Heart right ventricle (tissue), 16 donors: ENCODE measurements around the gene PIMREG. TPM values are rescaled to one million over a fixed set of nuclear protein-coding genes. Genes with fewer than 3 reads are reported as not detected.

Experiments used
- ATAC-seq, 8 donors: fragments of 200-7000 bp; cut with Tn5 transposase; one replicate each; pipeline ENCODE4 v1.9.1; 2020; ENCODE audit warnings: mild to moderate bottlenecking in 8 of 8, moderate library complexity in 8 of 8, moderate number of reproducible peaks in 1 of 8
- DNase-seq, 2 donors: peaks; one replicate each; pipeline ENCODE4 v3.0.0-alpha.2; 2020
- H3K27ac ChIP-seq, 10 donors: fragments of 200-600 bp; sonication (generic) in 2 of 10; one replicate each; pipeline versions ENCODE4 v1.5.0 to v1.8.0; 2020 to 2022; ENCODE audit warnings: mild to moderate bottlenecking in 3 of 10
- H3K27me3 ChIP-seq, 7 donors: fragments of 200-600 bp; one replicate each; pipeline ENCODE4 v1.8.0; 2021 to 2022; ENCODE audit warnings: mild to moderate bottlenecking in 2 of 7
- H3K36me3 ChIP-seq, 9 donors: fragments of 200-600 bp; sonication (generic) in 1 of 9; one replicate each; pipeline versions ENCODE4 v1.5.0 to v1.8.0; 2020 to 2022; ENCODE audit warnings: mild to moderate bottlenecking in 2 of 9
- H3K4me1 ChIP-seq, 9 donors: fragments of 200-600 bp; sonication (generic) in 1 of 9; one replicate each; pipeline versions ENCODE4 v1.5.0 to v1.8.0; 2020 to 2022; ENCODE audit warnings: mild to moderate bottlenecking in 4 of 9
- H3K4me3 ChIP-seq, 10 donors: fragments of 200-600 bp; sonication (generic) in 2 of 10; one replicate each; pipeline versions ENCODE4 v1.5.0 to v1.8.0; 2020 to 2022; ENCODE audit warnings: mild to moderate bottlenecking in 7 of 10, moderate library complexity in 2 of 10
- H3K9me3 ChIP-seq, 11 donors: fragments of 200-600 bp in 10 of 11; sonication (generic) in 2 of 11; one replicate each; pipeline versions ENCODE4 v1.5.0 to v1.8.0; 2013 to 2022; ENCODE audit warnings: mild to moderate bottlenecking in 2 of 11, control low read depth in 1 of 11, moderate library complexity in 1 of 11
- WGBS, 2 donors: extraction: QIAGEN DNeasy Blood & Tissue Kit; methylation state at CpG; one replicate each; pipeline ENCODE4 v1.1.7; 2013; ENCODE audit warnings: inconsistent platforms in 1 of 2; 5-methylcytosine and 5-hydroxymethylcytosine counted together
- intact Hi-C, 10 donors: fragments of 100-400 bp; cut with DNase I; formaldehyde crosslinking; loops; one replicate each; pipeline versions ENCODE4 v1.11.1 to v1.14.2; 2022
- polyA plus RNA-seq, 2 donors: library from polyadenylated mRNA; stranded (reverse); fragments of 200-250 nt; gene quantifications; one replicate each; pipeline ENCODE4 v1.2.3, GENCODE V29; 2013
- total RNA-seq, 10 donors: library from RNA; stranded (reverse); fragmentation: NEBNext Ultra II Directional in 3 of 10; extraction: Animal tissue kit (Norgen Biotek cat#: 25700) in 3 of 10; gene quantifications; one replicate each; pipeline versions ENCODE4 v1.2.1 to v1.2.4, GENCODE V29; 2021 to 2023
- TF ChIP-seq, protein P1 (sequence below), 9 donors: fragments of 200-600 bp; sonication (generic) in 2 of 9; IDR thresholded peaks; one replicate each; pipeline versions ENCODE4 v1.5.0 to v1.8.0; 2021 to 2022; ENCODE audit warnings: antibody characterized with exemption in 9 of 9, mild to moderate bottlenecking in 5 of 9, moderate library complexity in 1 of 9
- donor health status: Arrhythmogenic right ventricular cardiomyopathy.
- donor health status: ischemic (EF 13 %, LVEDD 7.1; RV severe dilation, severe dysfunction).
- donor health status: healthy with polysubstance abuse.
- donor health status: DM: no; HTN: yes; CAD: no.
- donor health status: DM: no; HTN: no; CAD: no.
- donor health status: ischemic (EF 25% LVEDD 6.9; RV normal size, moderate dysfunction).
- donor health status: ischemic (EF 25% LVEDD 5.7; RV mildly dilated, moderate dysfunction).
- donor health status: healthy.
- donor health status: DM: yes; HTN: yes; CAD: no.
- donor health status: Ischemic cardiomyopathy.
- donor health status: ischemic (EF 35%, LVEDD 5.7; RV mildly dilated, moderate dysfunction).
- donor health status: nonischemic (EF 11% LVEDD 7.7; RV severe dilation, severe dysfunction).
- donor health status: DM: yes; HTN: yes; CAD: no.
- donor health status: PGD.
- donor health status: ischemic (EF 29% LVEDD 5.4; RV normal size, mild dysfunction).
- donor health status: nonischemic (EF 23%, LVEDD 6.1; RV moderate dilation, normal function).

Gene PIMREG
- total and polyA plus RNA-seq, 12 donors = 0.21 to 4.0 (median 0.54) TPM; not detected in 6

DNA sequence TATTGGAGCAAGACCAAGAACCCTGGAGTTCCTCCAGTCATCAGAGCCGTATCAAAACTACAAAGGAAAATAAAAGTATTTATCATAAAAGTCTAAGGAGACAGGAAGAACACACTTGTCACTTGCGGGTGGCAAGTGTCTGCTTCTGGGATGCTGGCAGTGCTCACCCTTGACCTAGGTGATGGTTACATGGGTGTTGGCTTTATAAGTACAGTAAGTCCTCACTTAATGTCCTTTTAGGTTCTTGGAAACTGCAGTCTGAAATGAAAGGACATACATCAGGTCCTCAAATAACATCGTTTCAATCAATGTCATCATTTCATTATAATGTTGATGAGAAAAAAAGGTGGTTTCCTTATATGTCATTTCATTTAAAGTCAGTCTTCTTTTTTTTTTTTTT lies 6.3 kb upstream of the PIMREG start:
- DNase-seq (no peak), ATAC-seq (no peak)
- Histone ChIP-seq H3K4me3 (no peak overlapping the region), H3K36me3 (no peaks in the 10 kb centered on the region), H3K27me3 (peaks cover 0 to 60% (median 41%) of the 10 kb centered on the region in 7 donors), H3K4me1 (peaks cover 0 to under 1% (median 0%) of the 10 kb centered on the region in 9 donors), H3K27ac (no peak overlapping the region), H3K9me3 (no peaks in the 10 kb centered on the region)
- intact Hi-C loops = loop anchor here in 3 of 10 donors (5.0 to 10.0 kb wide), 2 partner anchors 851 to 1193 kb away; no protein-coding TSS in a partner anchor
- TF ChIP-seq, protein P1, sequence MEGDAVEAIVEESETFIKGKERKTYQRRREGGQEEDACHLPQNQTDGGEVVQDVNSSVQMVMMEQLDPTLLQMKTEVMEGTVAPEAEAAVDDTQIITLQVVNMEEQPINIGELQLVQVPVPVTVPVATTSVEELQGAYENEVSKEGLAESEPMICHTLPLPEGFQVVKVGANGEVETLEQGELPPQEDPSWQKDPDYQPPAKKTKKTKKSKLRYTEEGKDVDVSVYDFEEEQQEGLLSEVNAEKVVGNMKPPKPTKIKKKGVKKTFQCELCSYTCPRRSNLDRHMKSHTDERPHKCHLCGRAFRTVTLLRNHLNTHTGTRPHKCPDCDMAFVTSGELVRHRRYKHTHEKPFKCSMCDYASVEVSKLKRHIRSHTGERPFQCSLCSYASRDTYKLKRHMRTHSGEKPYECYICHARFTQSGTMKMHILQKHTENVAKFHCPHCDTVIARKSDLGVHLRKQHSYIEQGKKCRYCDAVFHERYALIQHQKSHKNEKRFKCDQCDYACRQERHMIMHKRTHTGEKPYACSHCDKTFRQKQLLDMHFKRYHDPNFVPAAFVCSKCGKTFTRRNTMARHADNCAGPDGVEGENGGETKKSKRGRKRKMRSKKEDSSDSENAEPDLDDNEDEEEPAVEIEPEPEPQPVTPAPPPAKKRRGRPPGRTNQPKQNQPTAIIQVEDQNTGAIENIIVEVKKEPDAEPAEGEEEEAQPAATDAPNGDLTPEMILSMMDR (IDR thresholded peaks at IDR 0.05) = no peak
- WGBS, 2 donors = 50 to 61% methylated on average over 3 of the region's 3 CpGs

DNA sequence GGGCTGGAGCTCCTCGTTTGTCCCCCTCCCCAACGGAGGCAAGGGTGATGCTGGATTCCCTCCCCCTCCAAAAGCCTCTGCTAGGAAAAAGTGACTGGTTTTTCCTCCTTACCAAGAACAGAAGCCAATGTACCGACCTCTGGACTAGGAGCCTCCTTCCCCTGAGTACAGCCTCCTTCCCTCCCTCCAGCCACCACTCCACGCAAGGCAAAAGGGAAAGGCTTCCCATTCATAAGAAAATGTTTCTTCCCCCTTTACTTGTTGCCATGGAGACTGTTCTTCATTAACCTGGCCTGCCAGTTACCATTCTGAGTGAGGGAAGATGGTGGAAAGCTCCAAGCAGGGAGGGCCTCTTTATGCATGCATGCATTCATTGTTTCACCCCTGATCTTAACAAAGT lies 4.3 kb upstream of the PIMREG start:
- Histone ChIP-seq H3K4me1 (peaks cover 0 to 18% (median 10%) of the 10 kb centered on the region in 9 donors), H3K4me3 (no peak overlapping the region)

GRCh38 chr17:6442775-6443174 lies 1.5 kb upstream of the PIMREG start:
- intact Hi-C loops = no loop called here
- Histone ChIP-seq H3K36me3 (peaks cover 0 to 4% (median 0%) of the 10 kb centered on the region in 9 donors), H3K27me3 (peaks cover 0 to 34% (median 23%) of the 10 kb centered on the region in 7 donors), H3K27ac (no peak overlapping the region), H3K4me3 (no peak overlapping the region), H3K9me3 (no peaks in the 10 kb centered on the region), H3K4me1 (peaks cover 0 to 18% (median 10%) of the 10 kb centered on the region in 9 donors)
- 63 to 65% methylated on average over 6 of the region's 6 CpGs for WGBS, 2 donors
- no peak for DNase-seq
- ATAC-seq = no peak
- TF ChIP-seq, protein P1 (IDR thresholded peaks at IDR 0.05) = no peak

More for the DNA sequence above, 4.3 kb upstream of the PIMREG start:
- TF ChIP-seq, protein P1 (IDR thresholded peaks at IDR 0.05) = no peak
- Histone ChIP-seq H3K9me3 (no peaks in the 10 kb centered on the region), H3K27ac (no peak overlapping the region), H3K27me3 (peaks cover 0 to 60% (median 41%) of the 10 kb centered on the region in 7 donors), H3K36me3 (no peaks in the 10 kb centered on the region)
- 38 to 45% methylated on average over 4 of the region's 4 CpGs for whole genome bisulfite sequencing, 2 donors
- ATAC-seq = no peak
- intact Hi-C loops = loop anchor here in 3 of 10 donors (5.0 to 10.0 kb wide), 2 partner anchors 853 to 1195 kb away; no protein-coding TSS in a partner anchor
- DNase-seq = no peak

DNA sequence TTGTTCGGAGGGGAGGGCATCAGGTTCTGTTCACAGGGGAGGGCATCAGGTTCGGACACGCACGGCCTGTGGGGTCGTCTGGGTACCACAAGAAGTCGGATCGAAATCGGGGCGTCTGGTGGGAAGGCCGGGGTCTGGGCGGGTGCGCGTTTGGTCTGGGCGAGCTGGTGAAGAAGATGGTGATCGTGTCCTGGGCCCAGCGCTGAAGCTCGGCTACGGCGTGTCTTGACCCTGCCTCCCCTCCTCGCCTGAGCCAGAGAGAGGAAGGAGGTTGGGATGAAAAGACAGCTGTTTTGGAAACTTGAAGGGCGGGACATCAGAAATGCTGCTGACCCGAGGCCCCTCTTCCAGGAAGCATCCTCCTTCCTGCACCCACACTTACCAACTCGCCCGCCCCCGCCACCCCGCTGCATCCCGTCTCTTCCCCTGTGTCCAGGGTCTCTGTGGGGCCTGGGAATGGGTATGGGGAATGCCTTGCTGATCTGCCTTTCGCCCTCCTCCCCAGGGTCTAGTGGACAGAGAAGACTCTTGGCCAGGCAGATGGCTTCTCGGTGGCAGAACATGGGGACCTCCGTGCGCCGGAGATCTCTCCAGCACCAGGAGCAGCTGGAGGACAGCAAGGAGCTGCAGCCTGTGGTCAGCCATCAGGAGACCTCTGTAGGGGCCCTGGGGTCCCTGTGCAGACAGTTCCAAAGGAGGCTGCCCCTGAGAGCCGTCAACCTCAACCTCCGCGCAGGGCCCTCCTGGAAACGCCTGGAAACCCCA lies 498 bp downstream of the PIMREG start:
- intact Hi-C loops = no loop called here
- TF ChIP-seq, protein P1 (IDR thresholded peaks at IDR 0.05) = no peak
- Histone ChIP-seq H3K4me1 (peaks cover 0 to 18% (median 10%) of the 10 kb centered on the region in 9 donors), H3K27me3 (peaks cover 0 to 19% (median 7%) of the 10 kb centered on the region in 7 donors), H3K27ac (no peak overlapping the region), H3K9me3 (no peaks in the 10 kb centered on the region), H3K36me3 (peaks cover 0 to 6% (median 0%) of the 10 kb centered on the region in 9 donors), H3K4me3 (peak overlapping the region; percentile 22 to 71 (median 57))
- DNase-seq = no peak
- ATAC-seq = no peak
- 30 to 33% methylated on average over 34 to 36 of the region's 36 CpGs for WGBS, 2 donors
